T-cell (primary cell): ENCODE measurements around the gene SLC51A. TPM values are rescaled to one million over a fixed set of nuclear protein-coding genes. Genes with fewer than 3 reads are reported as not detected.
"Not testable (repeated sequence)": the region's sequence is repeated elsewhere in the genome, so short reads cannot be mapped to it uniquely, and the experiment has no call there.

Source experiments
- ATAC-seq, 4 experiments: fragments of 200-7000 bp in 3 of 4; fragments of 150-1000 bp in 1 of 4; cut with Tn5 transposase; replicated peaks in 1 of 4; 1 replicate in 3 of 4; 2 replicates in 1 of 4; pipeline ENCODE4 v1.10.0; 2021; ENCODE audit warnings: moderate library complexity in 3 of 4, mild to moderate bottlenecking in 2 of 4, moderate number of reproducible peaks in 1 of 4
- CTCF ChIA-PET, 2 donors: fragments of 300-600 bp; sonication (Branson Sonifier 250); formaldehyde crosslinking; loops; one replicate each; lab custom pipeline; 2022; ENCODE audit warnings: antibody characterized with exemption in 2 of 2; lab: Charles Lee
- POLR2A ChIA-PET, 2 donors: fragments of 300-600 bp; sonication (Branson Sonifier 250); formaldehyde crosslinking; loops; one replicate each; lab custom pipeline; 2022; ENCODE audit warnings: antibody characterized with exemption in 2 of 2; lab: Charles Lee
- DNase-seq, 35 experiments: peaks; one replicate each; pipeline versions ENCODE4 v3.0.0 to v3.0.0-alpha.2; 2013 to 2023
- H3K27ac ChIP-seq: one replicate; pipeline ENCODE4 v1.5.1; 2013; ENCODE audit warnings: low read length
- H3K27me3 ChIP-seq, 2 experiments: replicated peaks in 1 of 2; 1 replicate in 1 of 2; 2 replicates in 1 of 2; pipeline versions ENCODE4 v1.6.1 to v1.7.0; 2013; ENCODE audit warnings: low read length in 1 of 2, mixed read lengths in 1 of 2; ENCODE audit not compliant: control insufficient read depth in 2 of 2, insufficient read depth in 2 of 2; ENCODE audit errors: extremely low read depth in 1 of 2
- H3K36me3 ChIP-seq, 2 donors: 1 replicate in 1 of 2; 2 replicates in 1 of 2; pipeline versions ENCODE4 v1.6.1 to v1.7.0; 2013; ENCODE audit warnings: low read length in 1 of 2; ENCODE audit not compliant: control insufficient read depth in 2 of 2, insufficient read depth in 1 of 2; ENCODE audit errors: extremely low read depth in 1 of 2
- H3K4me1 ChIP-seq, 2 experiments: 1 replicate in 1 of 2; 2 replicates in 1 of 2; pipeline versions ENCODE4 v1.6.1 to v1.7.0; 2013; ENCODE audit warnings: low read length in 2 of 2, mixed read lengths in 1 of 2; ENCODE audit not compliant: insufficient read depth in 2 of 2, control insufficient read depth in 1 of 2; ENCODE audit errors: extremely low read depth in 1 of 2
- H3K4me3 ChIP-seq, 2 donors: 1 replicate in 1 of 2; 2 replicates in 1 of 2; pipeline versions ENCODE4 v1.5.1 to v1.7.0; 2013; ENCODE audit warnings: mild to moderate bottlenecking in 2 of 2, low read length in 1 of 2, moderate library complexity in 1 of 2; ENCODE audit not compliant: control insufficient read depth in 1 of 2; ENCODE audit errors: extremely low read depth in 1 of 2
- H3K9me3 ChIP-seq: 2 replicates; pipeline ENCODE4 v1.7.0; 2013
- H3K27ac Mint-ChIP-seq, 2 donors: one replicate each; pipeline ENCODE4 v1.8.0; 2020 to 2021; ENCODE audit warnings: mild to moderate bottlenecking in 2 of 2, mixed read lengths in 2 of 2
- H3K27me3 Mint-ChIP-seq, 2 donors: one replicate each; pipeline ENCODE4 v1.8.0; 2021 to 2022; ENCODE audit warnings: mixed read lengths in 2 of 2
- H3K36me3 Mint-ChIP-seq: one replicate; pipeline ENCODE4 v1.8.0; 2021; ENCODE audit warnings: mixed read lengths
- H3K4me1 Mint-ChIP-seq, 3 donors: one replicate each; pipeline ENCODE4 v1.8.0; 2020 to 2022; ENCODE audit warnings: mixed read lengths in 3 of 3, mild to moderate bottlenecking in 1 of 3
- H3K4me3 Mint-ChIP-seq, 3 donors: one replicate each; pipeline ENCODE4 v1.8.0; 2020 to 2022; ENCODE audit warnings: mild to moderate bottlenecking in 3 of 3, mixed read lengths in 3 of 3, moderate library complexity in 3 of 3
- H3K9me3 Mint-ChIP-seq, 3 donors: one replicate each; pipeline ENCODE4 v1.8.0; 2020 to 2022; ENCODE audit warnings: mixed read lengths in 3 of 3
- WGBS: methylation state at CpG from one replicate; pipeline ENCODE4 v1.1.5; 2013; ENCODE audit warnings: missing lambda C conversion rate; ENCODE audit not compliant: insufficient coverage; 5-methylcytosine and 5-hydroxymethylcytosine counted together
- total RNA-seq, 35 experiments: library from RNA in 6 of 35; stranded (reverse) in 6 of 35; fragments of 120-200 nt in 1 of 35; gene quantifications; one replicate each; pipeline versions ENCODE4 v1.2.1 to v1.2.4 and lab custom pipeline; 2013 to 2026

The SLC51A gene
- total RNA-seq, 5 donors from 2014 or later (not counting 1 experiment from before 2014, with no cell fraction given) = not detected

DNA sequence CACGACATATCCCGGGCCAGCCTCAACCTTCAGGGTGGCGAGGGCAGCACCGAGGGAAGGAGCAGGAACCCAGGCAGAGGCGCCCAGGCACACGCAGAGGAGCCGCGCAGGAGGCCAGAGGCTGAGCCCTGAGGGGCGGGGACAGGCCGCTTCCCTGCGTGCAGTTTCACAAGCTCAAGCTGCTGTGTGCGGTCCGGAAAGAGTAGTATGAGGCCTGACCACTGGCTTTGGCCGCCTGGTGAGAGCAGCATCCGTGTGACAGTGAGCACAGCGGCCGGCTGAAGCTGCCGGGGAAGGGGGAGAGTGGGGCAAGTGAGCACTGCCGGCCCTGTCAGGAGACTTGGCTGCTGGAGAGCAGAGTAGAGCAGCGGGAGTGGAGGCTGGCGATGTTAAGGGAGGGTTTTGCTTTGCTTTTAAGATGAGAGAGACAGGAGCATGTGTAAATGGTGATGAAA is 13.8 kb upstream of the SLC51A start:
- Mint-ChIP-seq H3K36me3 (no peaks in the 10 kb centered on the region), H3K27me3 (no peaks in the 10 kb centered on the region), H3K4me1 (peaks cover 0 to 21% (median 5%) of the 10 kb centered on the region in 3 donors), H3K4me3 (no peak overlapping the region), H3K27ac (no peak overlapping the region), H3K9me3 (no peaks in the 10 kb centered on the region)
- H3K4me1 ChIP-seq = peaks cover 0 to 8% of the 10 kb centered on the region in 2 experiments
- CTCF ChIA-PET = no interaction called here
- no peak overlapping the region for H3K4me3 ChIP-seq
- peaks cover 0 to 3% of the 10 kb centered on the region in 2 experiments for H3K27me3 ChIP-seq
- H3K36me3 ChIP-seq = no peaks in the 10 kb centered on the region
- no peak overlapping the region for H3K27ac ChIP-seq
- no peaks in the 10 kb centered on the region for H3K9me3 ChIP-seq
- DNase-seq (no peak), ATAC-seq (no peak)
- WGBS = 88% methylated on average over 20 of the region's 21 CpGs
- POLR2A ChIA-PET = no interaction called here

GRCh38 chr3:196203846-196204245 is 12.5 kb upstream of the SLC51A start:
- ChIA-PET POLR2A (no interaction called here), CTCF (no interaction called here)
- Mint-ChIP-seq H3K9me3 (no peaks in the 10 kb centered on the region), H3K27me3 (no peaks in the 10 kb centered on the region), H3K4me3 (no peak overlapping the region), H3K4me1 (peaks cover 9 to 28% (median 10%) of the 10 kb centered on the region in 3 donors), H3K36me3 (no peaks in the 10 kb centered on the region), H3K27ac (no peak overlapping the region)
- Histone ChIP-seq H3K4me3 (no peak overlapping the region), H3K27ac (no peak overlapping the region), H3K27me3 (peaks cover 0 to 5% of the 10 kb centered on the region in 2 experiments), H3K4me1 (peaks cover 0 to 19% of the 10 kb centered on the region in 2 experiments), H3K36me3 (no peaks in the 10 kb centered on the region), H3K9me3 (no peaks in the 10 kb centered on the region)
- no peak for ATAC-seq
- no peak for DNase-seq
- whole genome bisulfite sequencing = no CpG with 5 or more reads among the region's 3 CpGs

DNA sequence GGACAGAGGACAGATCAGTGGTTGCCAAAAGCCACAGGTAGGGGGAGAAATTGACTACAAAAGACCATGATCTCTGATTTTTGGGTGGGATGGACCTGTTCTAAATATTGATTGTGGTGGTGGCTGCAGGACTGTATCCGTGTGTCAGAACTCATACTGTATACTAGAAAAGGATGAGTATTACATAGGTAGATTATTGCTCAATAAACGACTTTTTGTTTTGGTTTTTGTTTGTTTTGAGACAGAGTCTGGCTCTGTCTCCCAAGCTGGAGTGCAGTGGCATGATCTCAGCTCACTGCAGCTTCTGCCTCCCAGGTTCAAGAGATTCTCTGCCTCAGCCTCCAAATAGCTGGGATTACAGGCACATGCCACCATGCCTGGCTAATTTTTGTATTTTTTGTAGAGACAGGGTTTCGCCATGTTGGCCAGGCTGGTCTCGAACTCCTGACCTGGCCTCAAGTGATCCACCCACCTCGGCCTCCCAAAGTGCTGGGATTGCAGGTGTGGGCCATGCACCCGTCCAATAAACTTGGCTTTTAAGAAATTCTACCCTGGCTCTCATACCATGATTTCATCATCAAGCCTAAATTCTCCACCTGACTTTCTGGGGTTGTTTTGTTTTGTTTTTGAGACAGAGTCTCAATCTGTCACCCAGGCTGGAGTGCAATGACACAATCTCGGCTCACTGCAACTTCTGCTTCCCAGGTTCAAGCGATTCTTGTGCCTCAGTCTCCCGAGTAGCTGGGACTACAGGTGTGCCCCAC is 10.7 kb upstream of the SLC51A start:
- H3K27me3 Mint-ChIP-seq, H3K4me3 ChIP-seq, H3K9me3 Mint-ChIP-seq, H3K36me3 ChIP-seq, DNase-seq, ATAC-seq, H3K27ac ChIP-seq, H3K36me3 Mint-ChIP-seq, H3K9me3 ChIP-seq, H3K27me3 ChIP-seq: not testable (repeated sequence)
- ChIA-PET POLR2A (interaction anchor here in 1 of 2 donors (1.3 kb wide), 1 partner anchor 22 kb away, joined by 5 read pairs; no protein-coding TSS in a partner anchor), CTCF (interaction anchor here (0.6 to 0.7 kb wide), 3 partner anchors 8 to 595 kb away, joined by 3 to 4 read pairs (median 3); no protein-coding TSS in a partner anchor)
- Mint-ChIP-seq H3K27ac (peak overlapping the region in 1 of 2 donors; percentile 36), H3K4me1 (peaks cover 9 to 28% (median 10%) of the 10 kb centered on the region in 3 donors), H3K4me3 (peak overlapping the region in 1 of 3 donors; percentile 81)
- H3K4me1 ChIP-seq = peaks cover 0 to 19% of the 10 kb centered on the region in 2 experiments
- WGBS = 89% methylated on average over 7 of the region's 9 CpGs

DNA sequence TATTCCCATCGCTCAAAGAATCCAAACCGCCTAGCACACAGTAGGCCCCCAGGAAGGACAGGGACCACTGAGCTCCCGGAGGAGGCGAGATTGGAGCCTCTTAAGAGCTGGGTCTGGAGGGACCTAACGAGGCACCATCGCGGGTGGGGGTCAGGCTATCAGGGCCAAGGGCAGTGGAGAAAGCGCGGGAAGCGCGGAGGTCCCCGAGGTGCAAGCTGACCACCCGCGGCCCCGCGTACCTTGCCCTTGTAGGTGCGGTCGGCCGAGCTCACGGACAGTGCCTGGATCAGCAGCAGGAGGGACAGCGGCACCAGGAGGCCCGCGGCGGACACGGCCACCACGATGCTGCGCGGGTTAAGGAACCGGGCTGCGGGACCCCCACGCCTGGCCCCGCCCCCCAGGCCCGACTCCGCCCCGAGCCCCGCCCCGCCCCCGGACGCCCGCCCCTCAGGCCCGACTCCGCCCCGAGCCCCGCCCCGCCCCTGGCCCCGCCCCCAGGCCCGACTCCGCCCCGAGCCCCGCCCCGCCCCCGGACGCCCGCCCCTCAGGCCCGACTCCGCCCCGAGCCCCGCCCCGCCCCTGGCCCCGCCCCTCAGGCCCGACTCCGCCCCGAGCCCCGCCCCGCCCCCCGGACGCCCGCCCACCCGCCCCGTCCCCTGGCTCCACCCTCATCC is 9.0 kb upstream of the SLC51A start:
- WGBS = 27% methylated on average over 23 of the region's 70 CpGs
- peak overlapping the region in 1 of 2 donors; percentile 72 for H3K27ac Mint-ChIP-seq

GRCh38 chr3:196207833-196208607 is 8.3 kb upstream of the SLC51A start:
- Mint-ChIP-seq H3K4me3 (peak overlapping the region; percentile 79 to 81 (median 80)), H3K27ac (peak overlapping the region in 1 of 2 donors; percentile 46), H3K27me3 (no peaks in the 10 kb centered on the region), H3K36me3 (no peaks in the 10 kb centered on the region), H3K4me1 (peaks cover 9 to 28% (median 10%) of the 10 kb centered on the region in 3 donors), H3K9me3 (no peaks in the 10 kb centered on the region)
- Histone ChIP-seq H3K4me1 (peaks cover 0 to 19% of the 10 kb centered on the region in 2 experiments), H3K36me3 (no peaks in the 10 kb centered on the region), H3K27me3 (peaks cover 0 to 5% of the 10 kb centered on the region in 2 experiments), H3K4me3 (peak overlapping the region; percentile 60 to 63), H3K9me3 (no peaks in the 10 kb centered on the region), H3K27ac (no peak overlapping the region)
- ChIA-PET POLR2A (no interaction called here), CTCF (no interaction called here)
- ATAC-seq = peak; percentile 71 to 81 (median 75)
- WGBS = 49% methylated on average over 17 of the region's 49 CpGs
- DNase-seq = peak in 33 of 35 experiments; percentile 34 to 77 (median 55)

More for the DNA sequence above, 9.0 kb upstream of the SLC51A start:
- peak overlapping the region; percentile 49 to 81 (median 79) for H3K4me3 Mint-ChIP-seq
- H3K36me3 ChIP-seq = no peaks in the 10 kb centered on the region
- H3K4me3 ChIP-seq = peak overlapping the region; percentile 29 to 63
- H3K4me1 ChIP-seq = peaks cover 0 to 19% of the 10 kb centered on the region in 2 experiments
- ATAC-seq (peak; percentile 39 to 58 (median 44)), DNase-seq (peak in 14 of 35 experiments; percentile 10 to 55 (median 29))
- peaks cover 9 to 28% (median 10%) of the 10 kb centered on the region in 3 donors for H3K4me1 Mint-ChIP-seq
- peaks cover 0 to 5% of the 10 kb centered on the region in 2 experiments for H3K27me3 ChIP-seq
- ChIA-PET POLR2A (interaction anchor here (0.7 to 1.3 kb wide), 2 partner anchors 9 to 24 kb away, joined by 5 read pairs; no protein-coding TSS in a partner anchor), CTCF (interaction anchor here in 1 of 2 donors (1.3 kb wide), 1 partner anchor 133 kb away, joined by 4 read pairs; no protein-coding TSS in a partner anchor)
- no peaks in the 10 kb centered on the region for H3K9me3 Mint-ChIP-seq
- H3K9me3 ChIP-seq = no peaks in the 10 kb centered on the region
- no peak overlapping the region for H3K27ac ChIP-seq
- H3K27me3 Mint-ChIP-seq = no peaks in the 10 kb centered on the region
- H3K36me3 Mint-ChIP-seq = no peaks in the 10 kb centered on the region
